NB4 (cell line): ENCODE results near the gene PDK2.

ENCODE experiments used
- MYC ChIP-seq: IDR thresholded peaks from 2 replicates; pipeline ENCODE4 v1.6.1; 2011; ENCODE audit warnings: low read depth, low read length
- POLR2A ChIP-seq: IDR thresholded peaks from 2 replicates; pipeline ENCODE4 v1.6.1; 2011; ENCODE audit warnings: mild to moderate bottlenecking; ENCODE audit not compliant: insufficient read length; ENCODE audit errors: extremely low read depth
- TF ChIP-seq, protein P1 (sequence below): IDR thresholded peaks from 2 replicates; pipeline ENCODE4 v1.6.1; 2011; ENCODE audit warnings: low read depth, low read length
- TF ChIP-seq, protein P2 (sequence below): IDR thresholded peaks from one replicate; pipeline ENCODE4 v1.5.1; 2012; ENCODE audit warnings: low read depth, low read length

DNA sequence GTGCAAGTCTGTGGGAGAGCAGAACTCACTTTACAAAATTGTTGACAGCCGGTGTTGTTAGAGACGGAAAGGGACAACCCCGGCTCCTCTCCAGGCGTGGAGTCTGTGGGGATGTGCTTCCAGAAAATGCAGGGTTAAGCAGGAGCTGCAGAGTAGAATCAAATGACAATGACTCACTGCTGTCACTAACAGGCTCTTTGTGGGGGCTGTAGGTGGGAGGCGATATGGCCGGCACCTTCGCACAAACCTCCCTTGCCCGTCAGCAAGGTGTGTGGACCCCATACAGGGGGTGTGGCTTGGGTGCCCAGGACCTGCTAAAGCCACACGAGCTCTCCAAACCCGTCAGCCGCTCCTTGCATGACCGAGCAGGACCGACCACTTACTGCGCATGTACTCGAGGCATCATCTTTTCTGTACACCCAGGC, 5.8 kb downstream of the PDK2 start:
- TF ChIP-seq, protein P1, sequence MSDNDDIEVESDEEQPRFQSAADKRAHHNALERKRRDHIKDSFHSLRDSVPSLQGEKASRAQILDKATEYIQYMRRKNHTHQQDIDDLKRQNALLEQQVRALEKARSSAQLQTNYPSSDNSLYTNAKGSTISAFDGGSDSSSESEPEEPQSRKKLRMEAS: no peak
- TF ChIP-seq POLR2A (no peak), MYC (no peak)
- TF ChIP-seq, protein P2, sequence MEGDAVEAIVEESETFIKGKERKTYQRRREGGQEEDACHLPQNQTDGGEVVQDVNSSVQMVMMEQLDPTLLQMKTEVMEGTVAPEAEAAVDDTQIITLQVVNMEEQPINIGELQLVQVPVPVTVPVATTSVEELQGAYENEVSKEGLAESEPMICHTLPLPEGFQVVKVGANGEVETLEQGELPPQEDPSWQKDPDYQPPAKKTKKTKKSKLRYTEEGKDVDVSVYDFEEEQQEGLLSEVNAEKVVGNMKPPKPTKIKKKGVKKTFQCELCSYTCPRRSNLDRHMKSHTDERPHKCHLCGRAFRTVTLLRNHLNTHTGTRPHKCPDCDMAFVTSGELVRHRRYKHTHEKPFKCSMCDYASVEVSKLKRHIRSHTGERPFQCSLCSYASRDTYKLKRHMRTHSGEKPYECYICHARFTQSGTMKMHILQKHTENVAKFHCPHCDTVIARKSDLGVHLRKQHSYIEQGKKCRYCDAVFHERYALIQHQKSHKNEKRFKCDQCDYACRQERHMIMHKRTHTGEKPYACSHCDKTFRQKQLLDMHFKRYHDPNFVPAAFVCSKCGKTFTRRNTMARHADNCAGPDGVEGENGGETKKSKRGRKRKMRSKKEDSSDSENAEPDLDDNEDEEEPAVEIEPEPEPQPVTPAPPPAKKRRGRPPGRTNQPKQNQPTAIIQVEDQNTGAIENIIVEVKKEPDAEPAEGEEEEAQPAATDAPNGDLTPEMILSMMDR: no peak
